SK-N-SH treated with all-trans-retinoic acid at 6 μM for 48 hours (cell line): Measurements from ENCODE around the gene PTGER4.

Experiments
- TCF4 ChIP-seq: fragments of 250-450 bp; sonication (Bioruptor Pico); IDR thresholded peaks from 2 replicates; pipeline ENCODE4 v1.8.0; 2021; ENCODE audit warnings: mild to moderate bottlenecking, moderate library complexity, borderline replicate concordance
- ZFP3 ChIP-seq: fragments of 250-450 bp; sonication (Bioruptor Pico); IDR thresholded peaks from 2 replicates; pipeline ENCODE4 v1.5.0; 2020; ENCODE audit warnings: mild to moderate bottlenecking, moderate library complexity

DNA sequence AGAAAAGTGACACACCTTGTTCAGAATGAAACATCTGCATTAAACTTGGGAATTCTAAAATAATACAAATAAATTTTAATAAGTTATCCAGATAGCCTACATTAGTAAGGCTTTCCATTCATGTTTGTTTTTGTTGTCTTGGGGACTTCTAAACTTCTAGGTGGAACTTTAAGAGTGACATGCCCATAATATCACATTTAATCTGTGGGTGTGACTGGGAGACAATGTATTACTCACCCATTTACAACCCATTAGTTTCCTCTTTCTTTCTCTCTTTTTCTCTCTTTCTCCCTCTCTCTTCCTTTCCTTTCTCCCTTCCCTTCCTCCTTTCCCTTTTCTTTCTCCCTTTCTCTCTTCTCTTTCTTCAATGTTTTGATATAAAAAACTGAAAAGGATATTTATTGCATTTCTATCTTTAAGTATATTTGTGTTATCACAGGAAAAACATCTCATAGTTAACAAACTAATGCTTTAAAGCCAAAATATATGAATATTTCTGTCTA, 12.5 kb upstream of the PTGER4 start:
- TF ChIP-seq ZFP3 (CRISPR knock-in tag): no peak
- no peak for TF ChIP-seq TCF4
